Activated T-cell treated with anti-CD3 and anti-CD28 coated beads, Interleukin-2, amount 50 U/mL, for 24 hours (primary cell): ENCODE measurements around the gene NAT9.

Source experiments
- DNase-seq: peaks from one replicate; pipeline ENCODE4 v3.0.0-alpha.2; 2020
- H3K27ac Mint-ChIP-seq: 2 replicates; pipeline ENCODE4 v1.8.0; 2020; ENCODE audit warnings: mild to moderate bottlenecking, mixed read lengths
- H3K27me3 Mint-ChIP-seq: 2 replicates; pipeline ENCODE4 v1.8.0; 2020; ENCODE audit warnings: mixed read lengths
- H3K36me3 Mint-ChIP-seq: 2 replicates; pipeline ENCODE4 v1.8.0; 2020; ENCODE audit warnings: low read depth, mixed read lengths
- H3K4me1 Mint-ChIP-seq: 2 replicates; pipeline ENCODE4 v1.8.0; 2020; ENCODE audit warnings: low read depth, mixed read lengths
- H3K4me3 Mint-ChIP-seq: 2 replicates; pipeline ENCODE4 v1.8.0; 2020; ENCODE audit warnings: mild to moderate bottlenecking, moderate library complexity, mixed read lengths
- H3K9me3 Mint-ChIP-seq: 2 replicates; pipeline ENCODE4 v1.8.0; 2020; ENCODE audit warnings: mixed read lengths

The NAT9 gene

DNA sequence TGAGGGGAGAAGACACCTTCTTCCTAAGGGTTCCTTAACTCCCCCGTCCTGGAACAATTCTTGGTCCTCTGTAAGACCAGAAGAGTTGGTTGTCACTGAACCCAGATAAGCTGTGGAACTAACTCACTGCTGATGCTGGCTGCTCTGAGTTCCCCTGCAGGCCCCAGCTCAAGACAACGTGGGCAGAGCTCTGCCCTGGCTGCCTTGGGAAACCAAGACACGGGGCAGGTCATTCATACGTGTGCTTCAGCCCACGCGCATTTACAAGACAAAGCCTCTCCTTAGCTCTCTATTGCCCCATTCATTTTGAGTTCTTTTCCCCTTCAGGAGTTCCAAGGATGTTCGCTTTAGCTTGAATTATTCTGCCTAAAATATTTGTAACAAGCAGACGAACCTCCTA lies 3.4 kb upstream of the NAT9 start:
- Mint-ChIP-seq H3K27me3 (no peaks in the 10 kb centered on the region), H3K4me1 (peaks cover 66% of the 10 kb centered on the region), H3K27ac (peak overlapping the region; percentile 90), H3K36me3 (peaks cover 57% of the 10 kb centered on the region), H3K9me3 (no peaks in the 10 kb centered on the region), H3K4me3 (peak overlapping the region; percentile 49)
- no peak for DNase-seq

DNA sequence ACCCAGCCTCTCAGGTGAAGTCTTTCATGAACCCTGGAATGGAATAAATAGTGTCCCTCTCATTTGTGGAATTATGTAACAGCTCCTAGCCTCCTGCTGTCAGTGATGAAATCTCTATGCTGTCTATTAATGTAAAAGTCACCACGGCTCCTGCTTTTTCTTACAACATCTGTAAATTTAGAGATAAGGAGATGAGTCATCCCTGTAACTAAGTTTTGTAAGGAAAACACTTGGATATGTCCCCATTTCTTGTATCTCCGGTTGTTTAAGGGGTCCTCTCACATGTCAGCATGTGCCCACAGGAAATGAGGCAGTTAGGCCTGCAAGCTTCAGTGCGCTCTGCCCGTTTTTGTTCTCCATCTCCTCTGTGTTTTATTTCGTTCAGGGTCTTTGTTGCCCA lies 2.8 kb upstream of the NAT9 start:
- no peak for DNase-seq
- Mint-ChIP-seq H3K4me1 (peaks cover 63% of the 10 kb centered on the region), H3K27me3 (no peaks in the 10 kb centered on the region), H3K9me3 (no peaks in the 10 kb centered on the region), H3K36me3 (peaks cover 57% of the 10 kb centered on the region), H3K4me3 (peak overlapping the region; percentile 41), H3K27ac (peak overlapping the region; percentile 90)

DNA sequence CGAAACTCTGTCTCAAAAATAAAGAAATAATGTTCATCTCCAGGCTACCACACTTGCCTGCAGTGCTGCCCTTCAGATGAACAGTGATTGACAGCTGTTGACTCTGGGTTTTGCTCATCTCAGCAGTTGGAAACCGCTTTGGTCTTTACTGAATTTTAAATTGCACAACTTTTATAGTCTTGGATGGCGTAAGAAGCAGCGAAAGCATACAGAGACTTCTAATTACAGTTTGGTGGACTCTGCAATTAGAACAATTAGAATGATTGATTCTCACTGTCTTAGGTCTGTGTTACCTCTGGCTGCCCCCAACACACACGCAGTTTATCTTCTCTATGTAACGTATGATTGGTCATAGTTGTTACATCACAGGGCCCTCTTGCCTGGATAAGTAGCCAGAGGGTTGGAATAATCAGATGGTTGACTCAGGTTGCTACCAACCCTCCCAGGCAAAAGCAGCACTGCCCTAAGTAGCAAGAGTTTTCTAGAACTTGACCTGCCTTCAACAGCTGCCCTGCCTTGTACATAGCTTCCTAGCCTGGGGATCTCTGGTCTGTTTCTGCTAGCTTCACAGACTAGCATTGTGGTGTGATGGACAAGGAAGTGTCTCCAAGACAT lies 1.9 kb upstream of the NAT9 start:
- no peak for DNase-seq
- peak overlapping the region; percentile 97 for H3K4me3 Mint-ChIP-seq
- peaks cover 67% of the 10 kb centered on the region for H3K36me3 Mint-ChIP-seq
- no peaks in the 10 kb centered on the region for H3K27me3 Mint-ChIP-seq
- peak overlapping the region; percentile 90 for H3K27ac Mint-ChIP-seq
- no peaks in the 10 kb centered on the region for H3K9me3 Mint-ChIP-seq
- H3K4me1 Mint-ChIP-seq = peaks cover 71% of the 10 kb centered on the region

DNA sequence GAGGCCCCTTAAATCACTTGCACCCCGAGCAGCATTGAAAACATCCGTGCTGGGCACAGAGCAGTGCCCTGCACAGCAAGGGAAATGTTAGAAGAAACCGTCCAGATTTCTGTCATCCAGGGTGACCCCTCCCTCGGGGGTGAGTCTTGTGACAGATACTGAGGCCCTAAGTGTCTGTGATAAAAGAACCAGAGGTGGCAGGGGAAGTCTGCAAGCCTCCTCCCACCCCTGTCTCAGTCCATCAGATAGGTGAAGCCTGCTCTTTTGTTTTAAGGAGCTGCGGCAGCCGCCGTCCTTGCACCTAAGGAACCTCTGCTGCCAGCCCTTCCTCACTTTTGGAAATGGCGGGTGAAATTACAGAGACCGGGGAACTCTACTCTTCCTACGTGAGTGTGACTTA lies 845 bp upstream of the NAT9 start:
- Mint-ChIP-seq H3K4me3 (peak overlapping the region; percentile 97), H3K9me3 (no peaks in the 10 kb centered on the region), H3K36me3 (peaks cover 69% of the 10 kb centered on the region), H3K4me1 (peaks cover 75% of the 10 kb centered on the region), H3K27ac (peak overlapping the region; percentile 95), H3K27me3 (no peaks in the 10 kb centered on the region)
- no peak for DNase-seq

DNA sequence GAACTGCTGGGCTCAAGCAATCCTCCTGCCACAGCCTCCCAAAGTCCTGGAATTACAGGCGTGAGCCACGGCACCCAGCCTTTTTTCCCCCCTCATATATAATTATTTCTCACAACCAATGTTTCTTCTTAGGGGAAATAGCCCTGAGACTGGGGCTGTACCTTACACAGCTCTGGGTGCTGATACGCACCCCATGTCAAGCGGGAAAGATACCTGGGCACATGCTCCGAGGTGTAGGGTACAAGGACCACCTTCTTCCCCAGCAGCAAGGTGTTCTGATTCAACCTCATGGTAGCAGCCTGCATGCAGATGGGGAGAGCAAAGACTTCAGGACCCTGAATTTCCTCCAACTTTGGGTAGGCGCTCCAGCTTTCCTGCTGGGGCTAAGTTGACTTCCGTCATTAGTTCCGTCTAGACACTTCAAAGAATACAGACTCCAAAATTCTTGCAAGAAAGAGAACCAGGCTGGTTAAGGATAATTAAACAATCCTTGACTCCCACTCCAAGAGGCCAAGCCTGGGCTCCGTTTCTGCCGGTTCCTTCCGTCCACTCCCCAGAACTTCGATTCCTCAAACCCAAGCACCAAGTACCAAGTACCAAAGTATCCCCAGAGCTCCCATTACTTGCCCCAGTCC lies 619 bp downstream of the NAT9 start:
- Mint-ChIP-seq H3K36me3 (peaks cover 70% of the 10 kb centered on the region), H3K4me3 (peak overlapping the region; percentile 97), H3K4me1 (peaks cover 69% of the 10 kb centered on the region), H3K27me3 (no peaks in the 10 kb centered on the region), H3K27ac (peak overlapping the region; percentile 95), H3K9me3 (no peaks in the 10 kb centered on the region)
- DNase-seq = no peak

GRCh38 chr17:74773871-74774286 lies 2.3 kb downstream of the NAT9 start:
- Mint-ChIP-seq H3K36me3 (peaks cover 79% of the 10 kb centered on the region), H3K27me3 (no peaks in the 10 kb centered on the region), H3K4me1 (peaks cover 57% of the 10 kb centered on the region), H3K27ac (peak overlapping the region; percentile 82), H3K9me3 (no peaks in the 10 kb centered on the region), H3K4me3 (peak overlapping the region; percentile 63)
- DNase-seq = no peak

- H3K4me3 Mint-ChIP-seq = peak overlapping the region; percentile 63
- H3K27me3 Mint-ChIP-seq = no peaks in the 10 kb centered on the region
- H3K4me1 Mint-ChIP-seq = peaks cover 53% of the 10 kb centered on the region
These were observed 2.7 kb downstream of the NAT9 start for GRCh38 chr17:74773414-74773813.

DNA sequence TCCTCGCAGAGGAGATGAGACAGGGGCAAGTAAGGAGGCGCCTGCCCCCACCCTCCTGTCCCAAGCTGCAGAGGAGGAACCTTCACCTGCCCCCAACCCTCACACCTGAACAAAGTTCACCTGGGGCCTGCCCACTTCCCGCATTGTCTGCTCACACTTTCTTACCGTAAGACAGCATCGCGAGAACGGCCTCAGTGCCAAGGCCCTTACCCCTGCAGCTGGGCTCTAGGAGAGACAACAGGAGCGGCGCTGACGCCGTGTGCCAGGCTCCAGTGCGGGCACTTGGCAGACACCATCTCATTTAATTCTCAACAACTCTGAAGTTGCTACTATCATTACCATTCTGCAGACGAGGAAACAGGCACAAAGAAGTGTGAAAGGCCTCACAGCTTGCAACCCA lies 4.1 kb downstream of the NAT9 start:
- no peak for DNase-seq
- H3K27ac Mint-ChIP-seq = peak overlapping the region; percentile 82
- H3K36me3 Mint-ChIP-seq = peaks cover 84% of the 10 kb centered on the region
- no peaks in the 10 kb centered on the region for H3K9me3 Mint-ChIP-seq
- H3K27me3 Mint-ChIP-seq = no peaks in the 10 kb centered on the region
- peaks cover 42% of the 10 kb centered on the region for H3K4me1 Mint-ChIP-seq
- no peak overlapping the region for H3K4me3 Mint-ChIP-seq

More at GRCh38 chr17:74773414-74773813, 2.7 kb downstream of the NAT9 start:
- no peak for DNase-seq
- H3K36me3 Mint-ChIP-seq = peaks cover 81% of the 10 kb centered on the region
- no peaks in the 10 kb centered on the region for H3K9me3 Mint-ChIP-seq
- H3K27ac Mint-ChIP-seq = peak overlapping the region; percentile 82

- H3K27ac Mint-ChIP-seq = peak overlapping the region; percentile 82
- H3K4me1 Mint-ChIP-seq = peaks cover 40% of the 10 kb centered on the region
- H3K9me3 Mint-ChIP-seq = no peaks in the 10 kb centered on the region
- DNase-seq = no peak
- no peaks in the 10 kb centered on the region for H3K27me3 Mint-ChIP-seq
- H3K4me3 Mint-ChIP-seq = no peak overlapping the region
- peaks cover 83% of the 10 kb centered on the region for H3K36me3 Mint-ChIP-seq
These were observed 4.7 kb downstream of the NAT9 start for GRCh38 chr17:74771319-74771914.

- Mint-ChIP-seq H3K27ac (peak overlapping the region; percentile 82), H3K9me3 (no peaks in the 10 kb centered on the region), H3K27me3 (no peaks in the 10 kb centered on the region), H3K4me1 (peaks cover 38% of the 10 kb centered on the region), H3K4me3 (no peak overlapping the region), H3K36me3 (peaks cover 83% of the 10 kb centered on the region)
- DNase-seq = peak; percentile 79
These were observed 5.4 kb downstream of the NAT9 start for GRCh38 chr17:74770498-74771318.

DNA sequence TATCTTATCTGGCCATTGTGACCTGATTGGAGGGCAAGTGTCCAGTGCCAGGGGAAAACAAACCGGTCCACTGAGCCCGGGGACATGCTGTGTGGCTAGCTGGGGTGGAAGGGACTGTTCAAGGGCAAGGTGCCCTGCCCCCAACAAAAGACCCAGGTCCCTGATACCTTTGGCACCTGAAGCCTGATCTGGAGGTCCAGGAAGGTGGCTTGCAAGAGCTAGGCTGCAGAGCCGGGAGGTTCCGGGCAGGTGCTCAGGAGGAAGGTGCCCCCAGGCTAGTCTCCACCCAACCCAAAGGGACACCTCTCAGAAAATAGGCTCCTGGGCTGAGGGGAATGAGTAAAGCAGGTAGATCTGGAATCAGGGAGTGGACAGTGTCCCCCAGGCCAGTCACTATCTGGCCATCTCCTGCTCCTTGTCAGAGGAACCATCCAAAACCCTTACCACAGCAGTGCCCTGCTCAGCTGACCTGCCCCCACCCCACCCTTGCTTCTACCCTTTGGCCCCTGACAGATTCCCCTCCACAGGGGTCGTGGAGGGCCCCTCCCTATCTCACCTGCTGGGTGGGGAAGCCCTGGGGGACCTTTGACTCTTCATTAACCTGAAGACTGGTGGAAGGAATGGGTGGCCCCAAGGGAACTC lies 6.2 kb downstream of the NAT9 start:
- Mint-ChIP-seq H3K4me1 (peaks cover 35% of the 10 kb centered on the region), H3K27ac (peak overlapping the region; percentile 82), H3K27me3 (no peaks in the 10 kb centered on the region), H3K36me3 (peaks cover 86% of the 10 kb centered on the region), H3K9me3 (no peaks in the 10 kb centered on the region), H3K4me3 (no peak overlapping the region)
- DNase-seq = no peak

GRCh38 chr17:74769266-74769855 lies 6.8 kb downstream of the NAT9 start:
- Mint-ChIP-seq H3K27ac (peak overlapping the region; percentile 82), H3K9me3 (no peaks in the 10 kb centered on the region), H3K4me3 (no peak overlapping the region), H3K27me3 (no peaks in the 10 kb centered on the region), H3K4me1 (peaks cover 35% of the 10 kb centered on the region), H3K36me3 (peaks cover 91% of the 10 kb centered on the region)
- DNase-seq = no peak

DNA sequence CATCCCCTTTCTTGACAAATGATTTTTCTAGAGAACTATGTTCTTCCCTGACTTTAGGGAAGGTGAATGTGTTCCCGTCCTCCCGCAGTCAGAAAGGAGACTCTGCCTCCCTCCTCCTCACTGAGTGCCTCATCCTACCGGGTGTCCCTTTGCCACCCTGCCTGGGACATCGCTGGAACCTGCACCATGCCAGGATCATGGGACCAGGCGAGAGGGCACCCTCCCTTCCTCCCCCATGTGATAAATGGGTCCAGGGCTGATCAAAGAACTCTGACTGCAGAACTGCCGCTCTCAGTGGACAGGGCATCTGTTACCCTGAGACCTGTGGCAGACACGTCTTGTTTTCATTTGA lies 7.4 kb downstream of the NAT9 start:
- Mint-ChIP-seq H3K4me3 (no peak overlapping the region), H3K9me3 (no peaks in the 10 kb centered on the region), H3K27ac (peak overlapping the region; percentile 82), H3K27me3 (no peaks in the 10 kb centered on the region), H3K36me3 (peaks cover 88% of the 10 kb centered on the region), H3K4me1 (peaks cover 30% of the 10 kb centered on the region)
- no peak for DNase-seq
